Endodermal cell (in vitro differentiated cells): Measurements from ENCODE around the gene PDILT. TPM values are rescaled to one million over a fixed set of nuclear protein-coding genes. Genes with fewer than 3 reads are reported as not detected.

ENCODE experiments used
- DNase-seq: peaks from one replicate; pipeline ENCODE4 v3.0.0-alpha.2; 2017
- H3K27ac ChIP-seq: 2 replicates; pipeline ENCODE4 v1.5.1; 2013; ENCODE audit warnings: mild to moderate bottlenecking, low read depth, low read length, moderate library complexity
- H3K27me3 ChIP-seq: 2 replicates; pipeline ENCODE4 v1.6.1; 2013; ENCODE audit warnings: mild to moderate bottlenecking, low read length, moderate library complexity; ENCODE audit not compliant: insufficient read depth, control insufficient read depth, poor library complexity, severe bottlenecking
- H3K36me3 ChIP-seq: 2 replicates; pipeline ENCODE4 v1.7.0; 2013; ENCODE audit warnings: mild to moderate bottlenecking, low read length, moderate library complexity; ENCODE audit not compliant: control insufficient read depth, insufficient read depth
- H3K4me1 ChIP-seq: one replicate; pipeline ENCODE4 v1.7.0; 2013; ENCODE audit warnings: low read length; ENCODE audit not compliant: control insufficient read depth, insufficient read depth
- H3K4me3 ChIP-seq: 2 replicates; pipeline ENCODE4 v1.5.1; 2013; ENCODE audit warnings: mild to moderate bottlenecking, low read length, moderate library complexity
- H3K9ac ChIP-seq: 2 replicates; pipeline ENCODE4 v1.6.1; 2013; ENCODE audit warnings: mild to moderate bottlenecking, low read length, moderate library complexity; ENCODE audit not compliant: poor library complexity, severe bottlenecking; ENCODE audit errors: extremely low read depth
- H3K9me3 ChIP-seq: 2 replicates; pipeline ENCODE4 v1.6.1; 2013; ENCODE audit warnings: mild to moderate bottlenecking, low read length, moderate library complexity; ENCODE audit not compliant: control insufficient read depth
- H3K27ac Mint-ChIP-seq: 2 replicates; pipeline ENCODE4 v1.8.0; 2020; ENCODE audit warnings: mixed read lengths
- H3K27me3 Mint-ChIP-seq: 2 replicates; pipeline ENCODE4 v1.8.0; 2021; ENCODE audit warnings: mild to moderate bottlenecking, mixed read lengths; ENCODE audit not compliant: insufficient read depth
- H3K36me3 Mint-ChIP-seq: 2 replicates; pipeline ENCODE4 v1.8.0; 2020; ENCODE audit warnings: low read depth, mixed read lengths
- H3K4me1 Mint-ChIP-seq: 2 replicates; pipeline ENCODE4 v1.8.0; 2020; ENCODE audit warnings: mixed read lengths
- H3K4me3 Mint-ChIP-seq: 2 replicates; pipeline ENCODE4 v1.8.0; 2020; ENCODE audit warnings: mild to moderate bottlenecking, moderate library complexity, mixed read lengths
- H3K9me3 Mint-ChIP-seq: 2 replicates; pipeline ENCODE4 v1.8.0; 2020; ENCODE audit warnings: mild to moderate bottlenecking, mixed read lengths
- CTCF ChIP-seq: fragments of 200-600 bp; sonication (generic); conservative IDR thresholded peaks from 2 replicates; pipeline ENCODE4 v1.5.0; 2021; ENCODE audit warnings: antibody characterized with exemption, mild to moderate bottlenecking
- WGBS, 2 experiments: methylation state at CpG; one replicate each; pipeline versions ENCODE4 v1.1.5 to v1.1.7; 2013; ENCODE audit warnings: missing lambda C conversion rate in 2 of 2, mixed read lengths in 1 of 2; ENCODE audit not compliant: insufficient coverage in 1 of 2, insufficient read length in 1 of 2; 5-methylcytosine and 5-hydroxymethylcytosine counted together
- total RNA-seq, 2 donors: library from RNA; stranded (reverse); fragmentation: NEBNext Ultra II Directional in 1 of 2; extraction: Animal tissue kit (Norgen Biotek cat#: 25700) in 1 of 2; gene quantifications; 2 replicates in 1 of 2; 3 replicates in 1 of 2; pipeline ENCODE4 v1.2.1, GENCODE V29; 2021

The PDILT gene
- total RNA-seq, 2 donors from 2014 or later = not detected

GRCh38 chr16:20319406-20319805 is 85.1 kb downstream of the PDILT start:
- H3K4me3 ChIP-seq = no peak overlapping the region
- WGBS, 2 experiments = no CpG with 5 or more reads among the region's 1 CpG
- H3K4me1 ChIP-seq = no peaks in the 10 kb centered on the region
- no peak for DNase-seq
- Mint-ChIP-seq H3K27ac (no peak overlapping the region), H3K36me3 (no peaks in the 10 kb centered on the region), H3K4me1 (no peaks in the 10 kb centered on the region), H3K9me3 (no peaks in the 10 kb centered on the region), H3K4me3 (no peak overlapping the region), H3K27me3 (peaks cover 24% of the 10 kb centered on the region)
- no peak for TF ChIP-seq CTCF
- H3K9ac ChIP-seq = no peak overlapping the region
- no peaks in the 10 kb centered on the region for H3K9me3 ChIP-seq
- H3K27me3 ChIP-seq = no peaks in the 10 kb centered on the region
- no peak overlapping the region for H3K27ac ChIP-seq
- no peaks in the 10 kb centered on the region for H3K36me3 ChIP-seq

- Mint-ChIP-seq H3K36me3 (no peaks in the 10 kb centered on the region), H3K27ac (no peak overlapping the region), H3K27me3 (peaks cover 26% of the 10 kb centered on the region), H3K4me3 (no peak overlapping the region), H3K4me1 (no peaks in the 10 kb centered on the region), H3K9me3 (no peaks in the 10 kb centered on the region)
- no peak overlapping the region for H3K9ac ChIP-seq
- H3K9me3 ChIP-seq = no peaks in the 10 kb centered on the region
- no peaks in the 10 kb centered on the region for H3K36me3 ChIP-seq
- WGBS, 2 experiments = 85 to 93% methylated on average over 3 of the region's 3 CpGs
- no peak overlapping the region for H3K4me3 ChIP-seq
- H3K4me1 ChIP-seq = no peaks in the 10 kb centered on the region
- no peak overlapping the region for H3K27ac ChIP-seq
- no peaks in the 10 kb centered on the region for H3K27me3 ChIP-seq
- no peak for TF ChIP-seq CTCF
- DNase-seq = no peak
These were observed 86.1 kb downstream of the PDILT start for GRCh38 chr16:20318437-20318836.

GRCh38 chr16:20318006-20318405 is 86.5 kb downstream of the PDILT start:
- H3K4me3 Mint-ChIP-seq = no peak overlapping the region
- no peaks in the 10 kb centered on the region for H3K9me3 Mint-ChIP-seq
- Histone ChIP-seq H3K27ac (no peak overlapping the region), H3K36me3 (no peaks in the 10 kb centered on the region), H3K9me3 (no peaks in the 10 kb centered on the region), H3K27me3 (no peaks in the 10 kb centered on the region), H3K4me3 (no peak overlapping the region), H3K9ac (no peak overlapping the region), H3K4me1 (no peaks in the 10 kb centered on the region)
- H3K36me3 Mint-ChIP-seq = no peaks in the 10 kb centered on the region
- no peak for TF ChIP-seq CTCF
- DNase-seq = no peak
- H3K27me3 Mint-ChIP-seq = peaks cover 26% of the 10 kb centered on the region
- 89 to 93% methylated on average over 6 to 7 of the region's 7 CpGs for WGBS, 2 experiments
- no peak overlapping the region for H3K27ac Mint-ChIP-seq
- no peaks in the 10 kb centered on the region for H3K4me1 Mint-ChIP-seq
